Embryonic facial prominence (tissue), 1 donor: ENCODE data around the gene OCA2.
"Not testable (repeated sequence)": the region's sequence is repeated elsewhere in the genome, so short reads cannot be mapped to it uniquely, and the experiment has no call there.

Experiments used
- DNase-seq: peaks from one replicate; pipeline ENCODE4 v3.0.0-alpha.2; 2016; ENCODE audit errors: extremely low spot score

OCA2 gene

GRCh38 chr15:28098766-28099554 is at the start of gene OCA2:
OCA2 (minus strand) TSS chr15:28099315; CDS start chr15:28081874, 17,441 bp downstream.
- DNase-seq = no peak

- no peak for DNase-seq
Measured at GRCh38 chr15:28147801-28148200, 48.7 kb upstream of the OCA2 start.

DNA sequence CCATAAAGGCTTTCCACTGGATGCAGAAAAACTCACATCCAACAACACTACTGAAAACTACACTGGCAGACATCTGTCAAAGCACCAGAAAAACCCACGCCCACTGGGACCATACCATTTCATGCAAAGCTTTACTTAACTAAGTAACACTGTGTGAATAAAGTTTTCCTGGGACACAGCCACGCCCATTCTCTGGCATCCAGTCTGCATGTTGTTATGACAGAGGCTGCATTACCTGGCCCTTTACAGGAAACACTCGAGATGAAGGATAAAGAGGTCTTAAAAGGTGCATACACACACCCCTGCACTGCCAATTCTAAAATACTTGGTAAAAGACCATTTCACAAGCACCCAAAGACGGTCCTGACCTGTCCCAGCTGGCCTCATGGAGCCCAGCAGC is 46.3 kb upstream of the OCA2 start:
- not testable (repeated sequence) for DNase-seq

DNA sequence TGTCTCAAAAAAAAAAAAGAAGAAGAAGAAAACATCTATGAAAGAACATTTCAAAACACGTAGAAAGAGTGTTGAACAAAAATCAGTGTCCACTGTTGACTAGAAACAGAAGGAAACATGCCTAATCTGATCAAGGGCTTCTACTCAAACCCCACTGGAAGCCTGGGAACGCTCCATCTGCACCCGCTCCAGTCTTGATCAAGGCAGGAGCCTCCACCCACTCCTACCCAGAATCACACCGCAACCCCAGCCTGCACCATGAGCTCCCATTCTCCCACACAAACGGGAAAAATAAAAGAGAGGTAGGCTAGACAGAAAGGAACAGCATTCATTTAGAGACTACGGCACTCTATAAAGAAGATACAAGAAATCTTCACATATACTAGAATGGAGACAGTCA is 40.9 kb upstream of the OCA2 start:
- DNase-seq = no peak

GRCh38 chr15:28137408-28138039 is 38.4 kb upstream of the OCA2 start:
- DNase-seq = not testable (repeated sequence)

GRCh38 chr15:28136236-28136904 is 37.3 kb upstream of the OCA2 start:
- not testable (repeated sequence) for DNase-seq

- DNase-seq = no peak
Measured at GRCh38 chr15:28133281-28133680, 34.2 kb upstream of the OCA2 start.

DNA sequence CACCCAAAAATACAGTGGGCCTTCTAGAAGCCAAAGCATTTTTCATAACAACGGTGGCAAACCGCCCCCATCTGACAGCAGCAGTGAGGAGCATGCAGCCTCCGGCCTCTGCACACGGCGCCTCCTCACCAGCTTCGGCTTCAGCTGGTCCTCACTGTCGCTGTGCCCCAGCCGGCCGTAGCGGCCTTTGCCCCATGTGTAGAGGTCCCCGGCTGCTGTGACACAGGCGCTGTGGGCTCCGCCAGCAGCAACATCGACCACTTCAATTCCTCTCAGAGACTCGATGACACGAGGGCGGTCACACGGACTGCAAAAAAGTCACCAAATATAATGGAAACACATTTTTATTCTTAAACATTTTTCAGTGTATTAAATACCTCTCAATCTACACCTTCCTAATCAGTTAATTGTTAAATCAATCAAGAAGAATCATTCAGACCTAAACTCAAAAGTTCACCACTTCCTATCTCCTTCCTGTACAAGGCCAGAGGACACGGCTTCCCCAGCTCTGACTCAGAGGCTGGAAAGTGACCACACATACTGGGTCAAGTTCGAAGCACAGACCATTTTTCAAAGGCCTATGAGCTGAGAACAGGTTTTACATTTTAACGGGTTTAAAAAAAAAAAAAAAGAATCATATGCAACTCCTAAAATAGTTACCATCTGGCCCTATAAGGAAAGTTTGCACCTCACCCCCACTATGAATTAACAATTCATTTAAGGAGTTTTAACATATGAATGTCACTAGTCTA is 33.6 kb upstream of the OCA2 start:
- no peak for DNase-seq

GRCh38 chr15:28131946-28132345 is 32.8 kb upstream of the OCA2 start:
- DNase-seq = no peak

DNA sequence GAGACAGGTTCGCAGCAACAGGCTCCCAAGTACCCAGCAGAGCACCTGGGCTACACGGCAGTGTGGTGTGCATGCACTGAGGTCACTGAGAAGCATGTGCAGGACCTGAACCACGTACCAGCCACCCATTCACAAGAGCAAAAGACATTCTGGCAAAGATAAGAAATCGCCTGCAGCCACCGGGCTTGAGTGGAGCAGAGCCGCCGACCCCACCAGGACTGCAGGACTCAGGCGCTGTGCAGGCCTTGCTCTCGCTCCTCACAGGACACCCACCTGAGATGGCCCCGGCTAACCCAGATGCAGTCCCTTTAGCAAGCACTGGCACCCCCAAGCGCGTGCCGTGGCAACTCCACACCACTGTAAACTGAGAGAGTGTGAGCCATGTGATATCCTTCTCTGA is 32.3 kb upstream of the OCA2 start:
- no peak for DNase-seq

DNA sequence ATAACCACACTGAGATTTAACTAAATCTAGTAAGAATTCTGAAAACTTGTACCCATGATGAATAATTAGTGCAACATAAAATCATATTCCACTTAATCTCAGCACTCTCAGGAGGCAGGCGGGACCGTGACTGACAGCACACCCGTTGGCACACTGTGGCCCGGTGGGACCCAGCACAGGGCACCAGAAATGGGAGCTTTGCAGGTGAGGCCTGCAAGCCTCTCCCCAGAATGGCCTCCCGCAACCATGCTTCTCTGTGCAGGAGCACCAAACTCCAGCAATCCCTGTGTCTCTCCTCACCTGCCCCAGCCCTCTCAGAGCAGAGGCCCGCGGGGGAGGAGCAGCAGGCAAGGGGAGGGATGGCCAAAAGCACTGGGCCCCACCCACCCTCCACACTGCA is 31.5 kb upstream of the OCA2 start:
- DNase-seq = no peak

- DNase-seq = no peak
Measured at GRCh38 chr15:28129231-28129848, 30.2 kb upstream of the OCA2 start.

GRCh38 chr15:28128031-28128430 is 28.9 kb upstream of the OCA2 start:
- no peak for DNase-seq

GRCh38 chr15:28127036-28127435 is 27.9 kb upstream of the OCA2 start:
- DNase-seq = no peak

DNA sequence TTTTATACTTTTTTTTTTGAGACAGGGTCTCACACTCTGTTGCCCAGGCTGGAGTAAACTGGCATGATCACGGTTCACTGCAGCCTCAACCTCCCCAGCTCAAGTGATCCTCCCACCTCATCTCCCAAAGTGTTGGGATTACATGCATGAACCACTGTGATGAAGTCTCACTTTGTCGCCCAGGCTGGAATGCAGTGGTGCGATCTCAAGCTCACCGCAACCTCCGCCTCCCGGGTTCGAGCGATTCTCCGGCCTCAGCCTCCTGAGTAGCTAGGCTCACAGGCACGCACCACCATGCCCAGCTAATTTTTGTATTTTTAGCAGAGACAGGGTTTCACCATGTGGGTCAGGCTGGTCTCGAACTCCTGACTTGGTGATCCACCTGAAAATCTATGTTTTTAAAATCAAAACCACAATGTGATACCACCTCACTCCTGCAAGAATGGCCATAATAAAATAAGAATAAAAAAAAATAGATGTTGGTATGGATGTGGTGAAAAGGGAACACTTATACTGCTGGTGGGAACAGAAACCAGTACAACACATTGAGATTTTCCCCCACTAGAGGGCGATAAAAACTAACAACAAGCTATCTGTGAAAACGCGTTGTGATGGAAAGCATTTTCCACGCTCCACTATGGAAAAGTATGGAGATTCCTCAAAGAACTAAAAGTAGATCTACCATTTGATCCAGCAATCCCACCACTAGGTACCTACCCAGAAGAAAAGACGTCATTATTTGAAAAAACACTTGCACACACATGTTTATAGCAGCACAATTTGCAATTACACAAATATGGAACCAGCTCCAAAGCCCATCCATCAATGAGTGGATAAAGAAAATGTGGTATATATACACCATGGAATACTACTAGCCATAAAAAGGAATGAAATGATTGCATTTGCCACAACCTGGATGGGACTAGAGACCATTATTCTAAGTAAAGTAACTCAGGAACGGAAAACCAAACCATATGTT is 26.8 kb upstream of the OCA2 start:
- DNase-seq = no peak

DNA sequence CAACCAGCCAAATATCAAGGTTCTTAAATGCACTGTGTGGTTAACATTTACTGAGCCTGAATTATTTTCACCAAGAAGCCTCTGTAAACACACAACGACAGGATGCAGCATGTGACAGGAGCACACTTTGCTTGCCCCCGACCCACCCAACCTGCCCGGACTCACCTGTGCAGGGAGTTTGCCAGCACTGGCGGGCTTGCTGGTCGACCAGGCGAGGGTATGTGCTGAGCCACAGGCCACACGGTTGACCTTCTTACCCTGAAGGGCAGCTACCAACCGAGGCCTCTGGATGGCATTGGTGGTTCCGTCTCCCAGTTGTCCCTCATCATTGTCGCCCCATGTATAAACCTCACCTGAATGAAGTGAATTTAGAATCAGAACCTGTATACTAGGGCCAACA is 25.7 kb upstream of the OCA2 start:
- no peak for DNase-seq

- no peak for DNase-seq
Measured at GRCh38 chr15:28123408-28124023, 24.4 kb upstream of the OCA2 start.

DNA sequence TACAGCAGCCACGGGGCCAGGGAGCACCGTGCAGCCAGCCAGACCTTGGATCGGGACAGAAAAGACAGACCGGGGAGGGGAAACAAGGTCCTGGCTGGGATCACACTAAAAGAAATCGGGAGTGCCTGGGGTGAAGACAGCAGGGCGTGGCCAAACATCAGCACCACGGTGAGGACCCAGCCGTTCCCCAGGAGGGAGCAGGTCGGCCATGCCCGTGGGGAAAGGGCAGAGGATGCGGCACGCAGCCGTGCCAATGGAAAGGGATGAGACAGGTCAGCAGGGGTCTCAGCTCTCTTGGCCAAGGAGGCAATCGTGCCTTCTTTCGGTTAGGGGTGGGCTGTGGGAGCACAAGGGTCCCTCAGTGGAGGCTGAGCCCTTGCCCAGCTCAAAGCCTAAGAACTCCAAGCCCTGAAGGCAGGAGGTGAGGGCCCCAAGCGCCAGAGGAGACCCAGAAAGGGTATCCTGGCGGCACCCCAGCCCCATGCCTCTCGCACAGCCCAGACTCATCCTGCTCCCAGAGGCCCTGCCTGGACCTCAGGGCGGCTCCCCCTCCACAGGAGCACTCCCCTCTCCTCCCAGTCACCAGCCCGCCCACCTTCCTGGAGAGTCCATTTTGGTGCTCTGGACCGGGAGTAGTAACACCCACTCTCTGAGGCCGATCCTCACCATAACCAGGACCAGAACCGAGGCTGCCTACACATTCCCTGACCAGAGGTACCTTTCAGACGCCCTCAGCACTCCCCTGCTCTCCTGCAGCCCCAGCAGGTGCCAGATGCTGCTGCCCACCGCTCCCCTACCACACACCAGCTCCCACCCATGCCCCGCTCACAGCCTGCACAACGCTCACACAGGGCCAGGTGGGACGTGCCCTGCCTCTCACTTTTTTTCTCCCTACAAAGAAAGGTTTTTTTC is 23.2 kb upstream of the OCA2 start:
- DNase-seq = no peak

- not testable (repeated sequence) for DNase-seq
Measured at GRCh38 chr15:28121577-28121976, 22.5 kb upstream of the OCA2 start.
